A673 (cell line): ENCODE results near the gene HLA-C.
A peak's percentile ranks its signal among the peaks of the same experiment; 100 is the strongest.

Experiments
- CTCF ChIP-seq: fragments of 300-800, 200-600 bp; sonication (generic); conservative IDR thresholded peaks from 2 replicates; pipeline ENCODE4 v1.5.1; 2017; ENCODE audit warnings: low read depth, mild to moderate bottlenecking, antibody characterized with exemption, low read length, moderate library complexity, mixed read lengths
- EZH2 ChIP-seq: fragments of 200-600 bp; sonication (generic); IDR thresholded peaks from 2 replicates; pipeline ENCODE4 v1.6.1; 2017; ENCODE audit warnings: borderline replicate concordance, low read depth, mild to moderate bottlenecking, mixed read lengths, antibody characterized with exemption, low read length; ENCODE audit not compliant: poor library complexity, severe bottlenecking

GRCh38 chr6:31308050-31308844 lies 36.4 kb upstream of the HLA-C start:
- TF ChIP-seq EZH2 (peak; percentile 70), CTCF (no peak)
